ENCODE results near the gene SLC6A3. TPM values are rescaled to one million over a fixed set of nuclear protein-coding genes. Genes with fewer than 3 reads are reported as not detected.
"Not testable (repeated sequence)": the region's sequence is repeated elsewhere in the genome, so short reads cannot be mapped to it uniquely, and the experiment has no call there.

The SLC6A3 gene
- total and polyA plus RNA-seq, 2 donors (not counting 1 experiment from before 2014, with no cell fraction given), result 0.01 to 0.15 TPM

- no peak overlapping the region for H3K4me2 ChIP-seq (replicated peaks; ENCODE audit: low read depth, low read length, poor library complexity, severe bottlenecking)
- no peak overlapping the region for H3K27ac ChIP-seq (ENCODE audit: low read length in 2 of 2)
- TF ChIP-seq CTCF (IDR thresholded peaks at IDR 0.05), result no peak
- no peak for TF ChIP-seq EZH2 (IDR thresholded peaks at IDR 0.05; ENCODE audit: borderline replicate concordance, insufficient read depth, low read depth, low read length, poor library complexity, severe bottlenecking)
- WGBS (ENCODE audit: insufficient coverage), result 89% methylated on average over 11 of the region's 16 CpGs
- H3K79me2 ChIP-seq (ENCODE audit: control insufficient read depth, insufficient read depth, low read length), result no peaks in the 10 kb centered on the region
- H3K4me3 ChIP-seq (ENCODE audit: control extremely low read depth in 1 of 5, extremely low read depth in 1 of 5, insufficient read depth in 1 of 5, low read depth in 2 of 5, low read length in 4 of 5), result no peak overlapping the region
- intact Hi-C loops (cut with micrococcal nuclease), result no loop called here
- H3K27me3 ChIP-seq (replicated peaks in 1 of 4; ENCODE audit: control extremely low read depth in 1 of 4, control insufficient read depth in 3 of 4, insufficient read depth in 4 of 4, low read length in 3 of 4), result no peaks in the 10 kb centered on the region
- CTCF ChIA-PET, result no interaction called here
- DNase-seq (no peak), ATAC-seq (ENCODE audit: low read depth) (no peak)
- H3K4me1 Mint-ChIP-seq, result no peaks in the 10 kb centered on the region
- H3K36me3 ChIP-seq (replicated peaks in 1 of 2; ENCODE audit: control extremely low read depth in 1 of 2, control insufficient read depth in 1 of 2, extremely low read depth in 1 of 2, insufficient read depth in 2 of 2, low read length in 1 of 2), result peaks cover 2 to 52% of the 10 kb centered on the region in 2 experiments
- no peak overlapping the region for H2AFZ ChIP-seq (ENCODE audit: insufficient read depth, low read depth, low read length, poor library complexity, severe bottlenecking)
- peak overlapping the region; percentile 61 for H3K27ac Mint-ChIP-seq
- H3K27me3 Mint-ChIP-seq, result no peaks in the 10 kb centered on the region
- no peak overlapping the region for H3K4me3 Mint-ChIP-seq
- H3K9ac ChIP-seq (ENCODE audit: low read length), result no peak overlapping the region
- POLR2A ChIA-PET, result no interaction called here
- peaks cover 3% of the 10 kb centered on the region for H3K9me3 Mint-ChIP-seq (ENCODE audit: insufficient read depth)
- peaks cover 6% of the 10 kb centered on the region for H4K20me1 ChIP-seq (ENCODE audit: control insufficient read depth, insufficient read depth, low read length, poor library complexity, severe bottlenecking)
- H3K9me3 ChIP-seq (ENCODE audit: control extremely low read depth in 1 of 3, control insufficient read depth in 2 of 3, insufficient read depth in 1 of 3, low read length in 2 of 3), result peaks cover 4 to 27% (median 12%) of the 10 kb centered on the region in 3 donors
- H3K4me1 ChIP-seq (ENCODE audit: control insufficient read depth in 2 of 2, insufficient read depth in 2 of 2, low read length in 2 of 2), result no peaks in the 10 kb centered on the region
Measured at GRCh38 chr5:1460054-1460682, 14.9 kb upstream of the SLC6A3 start.

- 100% methylated on average over 1 of the region's 2 CpGs for WGBS (ENCODE audit: insufficient coverage)
- H3K4me2 ChIP-seq (replicated peaks; ENCODE audit: low read depth, low read length, poor library complexity, severe bottlenecking); H3K4me3 ChIP-seq (ENCODE audit: control extremely low read depth in 1 of 5, extremely low read depth in 1 of 5, insufficient read depth in 1 of 5, low read depth in 2 of 5, low read length in 4 of 5); POLR2A ChIA-PET; CTCF ChIA-PET; H3K79me2 ChIP-seq (ENCODE audit: control insufficient read depth, insufficient read depth, low read length); H3K27me3 ChIP-seq (replicated peaks in 1 of 4; ENCODE audit: control extremely low read depth in 1 of 4, control insufficient read depth in 3 of 4, insufficient read depth in 4 of 4, low read length in 3 of 4); H3K27ac Mint-ChIP-seq; H3K9me3 Mint-ChIP-seq (ENCODE audit: insufficient read depth); H3K4me1 ChIP-seq (ENCODE audit: control insufficient read depth in 2 of 2, insufficient read depth in 2 of 2, low read length in 2 of 2); H3K27ac ChIP-seq (ENCODE audit: low read length in 2 of 2); intact Hi-C loops (cut with micrococcal nuclease); H3K4me1 Mint-ChIP-seq; H3K27me3 Mint-ChIP-seq; H2AFZ ChIP-seq (ENCODE audit: insufficient read depth, low read depth, low read length, poor library complexity, severe bottlenecking); DNase-seq; H3K4me3 Mint-ChIP-seq; ATAC-seq (ENCODE audit: low read depth); H3K9ac ChIP-seq (ENCODE audit: low read length); H4K20me1 ChIP-seq (ENCODE audit: control insufficient read depth, insufficient read depth, low read length, poor library complexity, severe bottlenecking): not testable (repeated sequence)
- peaks cover 4 to 24% (median 18%) of the 10 kb centered on the region in 3 donors for H3K9me3 ChIP-seq (ENCODE audit: control extremely low read depth in 1 of 3, control insufficient read depth in 2 of 3, insufficient read depth in 1 of 3, low read length in 2 of 3)
- peaks cover 2 to 49% of the 10 kb centered on the region in 2 experiments for H3K36me3 ChIP-seq (replicated peaks in 1 of 2; ENCODE audit: control extremely low read depth in 1 of 2, control insufficient read depth in 1 of 2, extremely low read depth in 1 of 2, insufficient read depth in 2 of 2, low read length in 1 of 2)
Measured at GRCh38 chr5:1459435-1459834, 14.2 kb upstream of the SLC6A3 start.

- H3K36me3 ChIP-seq (replicated peaks in 1 of 2; ENCODE audit: control extremely low read depth in 1 of 2, control insufficient read depth in 1 of 2, extremely low read depth in 1 of 2, insufficient read depth in 2 of 2, low read length in 1 of 2), result peaks cover 2 to 20% of the 10 kb centered on the region in 2 experiments
- H3K27ac Mint-ChIP-seq; H3K27me3 ChIP-seq (replicated peaks in 1 of 4; ENCODE audit: control extremely low read depth in 1 of 4, control insufficient read depth in 3 of 4, insufficient read depth in 4 of 4, low read length in 3 of 4); H3K79me2 ChIP-seq (ENCODE audit: control insufficient read depth, insufficient read depth, low read length); DNase-seq; H2AFZ ChIP-seq (ENCODE audit: insufficient read depth, low read depth, low read length, poor library complexity, severe bottlenecking); H3K4me2 ChIP-seq (replicated peaks; ENCODE audit: low read depth, low read length, poor library complexity, severe bottlenecking); H3K4me3 ChIP-seq (ENCODE audit: control extremely low read depth in 1 of 5, extremely low read depth in 1 of 5, insufficient read depth in 1 of 5, low read depth in 2 of 5, low read length in 4 of 5); ATAC-seq (ENCODE audit: low read depth); H3K4me1 Mint-ChIP-seq; H3K4me1 ChIP-seq (ENCODE audit: control insufficient read depth in 2 of 2, insufficient read depth in 2 of 2, low read length in 2 of 2); H3K4me3 Mint-ChIP-seq; CTCF ChIA-PET; H4K20me1 ChIP-seq (ENCODE audit: control insufficient read depth, insufficient read depth, low read length, poor library complexity, severe bottlenecking); POLR2A ChIA-PET; H3K27ac ChIP-seq (ENCODE audit: low read length in 2 of 2); H3K27me3 Mint-ChIP-seq; H3K9ac ChIP-seq (ENCODE audit: low read length); intact Hi-C loops (cut with micrococcal nuclease): not testable (repeated sequence)
- peaks cover 11% of the 10 kb centered on the region for H3K9me3 Mint-ChIP-seq (ENCODE audit: insufficient read depth)
- WGBS (ENCODE audit: insufficient coverage), result 100% methylated on average over 1 of the region's 20 CpGs
- peaks cover 13 to 35% (median 28%) of the 10 kb centered on the region in 3 donors for H3K9me3 ChIP-seq (ENCODE audit: control extremely low read depth in 1 of 3, control insufficient read depth in 2 of 3, insufficient read depth in 1 of 3, low read length in 2 of 3)
Measured at GRCh38 chr5:1456110-1456881, 11.1 kb upstream of the SLC6A3 start.

Data from B cell (primary cell).